K562 (cell line): Measurements from ENCODE around the gene EXOC4. TPM values are rescaled to one million over a fixed set of nuclear protein-coding genes. Genes with fewer than 3 reads are reported as not detected.

Experiments
- CREM ChIP-seq: IDR thresholded peaks from 2 replicates; pipeline ENCODE4 v1.6.1; 2014; ENCODE audit warnings: antibody characterized with exemption, low read depth
- EP300 ChIP-seq: IDR thresholded peaks from 2 replicates; pipeline ENCODE4 v1.6.1; 2012; ENCODE audit warnings: low read length, improper control_type of control experiment
- EWSR1 ChIP-seq: fragments of 450-650 bp; IDR thresholded peaks from 2 replicates; pipeline ENCODE4 v1.6.1; 2018; ENCODE audit warnings: borderline replicate concordance, mild to moderate bottlenecking, low read depth, moderate library complexity; ENCODE audit not compliant: partially characterized antibody
- HIVEP1 ChIP-seq: fragments of 250-450 bp; sonication (Bioruptor Pico); IDR thresholded peaks from 2 replicates; pipeline ENCODE4 v1.4.0; 2020; ENCODE audit warnings: mild to moderate bottlenecking
- HNRNPK ChIP-seq: fragments of 200-400 bp; formaldehyde crosslinking; IDR thresholded peaks from one replicate; pipeline ENCODE4 v1.6.1; 2018; ENCODE audit warnings: mild to moderate bottlenecking, low read depth, low read length; ENCODE audit not compliant: poor library complexity, severe bottlenecking
- MIER1 ChIP-seq: fragments of 450-650 bp; IDR thresholded peaks from 2 replicates; pipeline ENCODE4 v1.6.1; 2016; ENCODE audit warnings: antibody characterized with exemption, mild to moderate bottlenecking, low read depth
- NFIC ChIP-seq: fragments of 450-650 bp; IDR thresholded peaks from 2 replicates; pipeline ENCODE4 v1.6.1; 2017; ENCODE audit warnings: mild to moderate bottlenecking, inconsistent platforms
- POLR3A ChIP-seq: IDR thresholded peaks from 2 replicates; pipeline ENCODE4 v1.6.1; 2011; ENCODE audit warnings: borderline replicate concordance, mild to moderate bottlenecking, moderate library complexity; ENCODE audit not compliant: insufficient read length, insufficient read depth; ENCODE audit errors: extremely low read depth
- PURB ChIP-seq: sonication (generic); formaldehyde crosslinking; IDR thresholded peaks from 2 replicates; pipeline ENCODE4 v1.9.0; 2021; ENCODE audit warnings: low read depth, mild to moderate bottlenecking, missing genetic modification reagents
- RAD21 ChIP-seq, 2 experiments: fragments of 250-450 bp in 1 of 2; fragments of 450-650 bp in 1 of 2; sonication (Bioruptor Pico) in 1 of 2; formaldehyde crosslinking in 1 of 2; IDR thresholded peaks in 1 of 2; conservative IDR thresholded peaks in 1 of 2; 2 replicates each; pipeline versions ENCODE4 v1.4.0 to v1.8.0; 2020 to 2022; ENCODE audit warnings: mild to moderate bottlenecking in 2 of 2, moderate library complexity in 1 of 2
- RAD51 ChIP-seq: fragments of 450-650 bp; IDR thresholded peaks from 2 replicates; pipeline ENCODE4 v1.7.1; 2016; ENCODE audit warnings: low read depth, mild to moderate bottlenecking, borderline replicate concordance
- RUNX1 ChIP-seq: sonication (generic); IDR thresholded peaks from 2 replicates; pipeline ENCODE4 v1.6.1; 2016; ENCODE audit warnings: antibody characterized with exemption, low read depth
- SRF ChIP-seq, 2 experiments: fragments of 250-450, 450-650 bp in 1 of 2; sonication (Bioruptor Pico) in 1 of 2; sonication (generic) in 1 of 2; formaldehyde crosslinking; IDR thresholded peaks; 2 replicates each; pipeline versions ENCODE4 v1.5.0 to v1.5.1; 2020 to 2022; ENCODE audit warnings: mild to moderate bottlenecking in 1 of 2, missing genetic modification reagents in 1 of 2
- ZC3H11A ChIP-seq: IDR thresholded peaks from 2 replicates; pipeline ENCODE4 v1.6.1; 2012; ENCODE audit warnings: low read depth, low read length, improper control_type of control experiment
- ZNF133 ChIP-seq: fragments of 250-450 bp; sonication (Bioruptor Pico); IDR thresholded peaks from 2 replicates; pipeline ENCODE4 v1.4.0; 2020; ENCODE audit warnings: mild to moderate bottlenecking
- ZNF354B ChIP-seq: fragments of 250-450 bp; sonication (Bioruptor Pico); IDR thresholded peaks from 2 replicates; pipeline ENCODE4 v1.4.0; 2020
- polyA plus RNA-seq, 8 experiments: library from polyadenylated mRNA; depleted of rRNA in 4 of 8; stranded (reverse) in 5 of 8; unstranded in 3 of 8; fragments of >200 nt; fragmentation: Nextera tagmentation in 2 of 8; fragmentation: Illumina TruSeq in 1 of 8; extraction: Ambion mirVana in 2 of 8; extraction: Trizol in 1 of 8; gene quantifications; 2 replicates each; pipeline versions ENCODE4 v1.2.1 to v1.2.3, GENCODE V29; 2011 to 2014; ENCODE audit warnings: inconsistent platforms in 1 of 8, missing spikeins in 1 of 8
- total RNA-seq, 7 experiments: library from RNA; depleted of rRNA in 6 of 7; stranded (reverse); fragments of >200 nt in 6 of 7; fragmentation: Illumina TruSeq in 2 of 7; extraction: Trizol in 2 of 7; gene quantifications; 2 replicates each; pipeline versions ENCODE4 v1.2.1 to v1.2.3, GENCODE V29; 2011 to 2021; ENCODE audit warnings: low replicate concordance in 1 of 7
- TF ChIP-seq, protein P1 (sequence below): fragments of 150-350 bp; IDR thresholded peaks from 2 replicates; pipeline ENCODE4 v1.6.1; 2014; ENCODE audit warnings: low read depth, mild to moderate bottlenecking, low read length, borderline replicate concordance
- TF ChIP-seq, protein P2 (sequence below): fragments of 450-650 bp; IDR thresholded peaks from 2 replicates; pipeline ENCODE4 v1.6.1; 2016; ENCODE audit warnings: low read depth, mild to moderate bottlenecking, moderate library complexity
- TF ChIP-seq, protein P3 (sequence below): fragments of 250-450 bp; sonication (Bioruptor Pico); IDR thresholded peaks from 2 replicates; pipeline ENCODE4 v1.4.0; 2020; ENCODE audit warnings: mild to moderate bottlenecking
- TF ChIP-seq, protein P4 (sequence below), 2 experiments: fragments of 450-650 bp; IDR thresholded peaks; 2 replicates each; pipeline ENCODE4 v1.6.1; 2016
- TF ChIP-seq, protein P5 (sequence below): fragments of 250-450 bp; sonication (Bioruptor Pico); IDR thresholded peaks from 2 replicates; pipeline ENCODE4 v1.5.0; 2020; ENCODE audit warnings: mild to moderate bottlenecking

The EXOC4 gene
- total and polyA plus RNA-seq, 9 of the 15 experiments (the other 6 are each of a cell fraction or from before 2014, with no cell fraction given): 18.5 to 73.1 (median 46.6) TPM

DNA sequence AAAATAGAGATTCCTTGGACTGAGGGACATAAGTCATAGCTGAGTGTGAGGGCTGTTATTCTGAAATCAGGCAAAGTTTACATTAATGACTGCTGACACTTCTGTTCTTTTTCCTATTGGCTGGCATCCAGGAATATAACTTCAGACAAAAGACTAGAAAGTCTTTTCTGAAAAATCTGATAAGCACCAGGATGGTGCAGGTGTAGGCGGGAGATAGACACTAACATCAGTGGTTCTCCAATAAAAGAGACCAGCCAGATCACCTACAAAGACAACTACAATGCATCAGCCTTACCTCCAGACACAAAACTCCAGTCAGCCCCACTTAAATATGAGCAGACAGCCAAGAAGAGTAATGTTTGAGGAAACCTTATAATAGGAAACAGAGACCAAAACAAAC, 705.9 kb downstream of the EXOC4 start (continued):
- TF ChIP-seq, protein P1, sequence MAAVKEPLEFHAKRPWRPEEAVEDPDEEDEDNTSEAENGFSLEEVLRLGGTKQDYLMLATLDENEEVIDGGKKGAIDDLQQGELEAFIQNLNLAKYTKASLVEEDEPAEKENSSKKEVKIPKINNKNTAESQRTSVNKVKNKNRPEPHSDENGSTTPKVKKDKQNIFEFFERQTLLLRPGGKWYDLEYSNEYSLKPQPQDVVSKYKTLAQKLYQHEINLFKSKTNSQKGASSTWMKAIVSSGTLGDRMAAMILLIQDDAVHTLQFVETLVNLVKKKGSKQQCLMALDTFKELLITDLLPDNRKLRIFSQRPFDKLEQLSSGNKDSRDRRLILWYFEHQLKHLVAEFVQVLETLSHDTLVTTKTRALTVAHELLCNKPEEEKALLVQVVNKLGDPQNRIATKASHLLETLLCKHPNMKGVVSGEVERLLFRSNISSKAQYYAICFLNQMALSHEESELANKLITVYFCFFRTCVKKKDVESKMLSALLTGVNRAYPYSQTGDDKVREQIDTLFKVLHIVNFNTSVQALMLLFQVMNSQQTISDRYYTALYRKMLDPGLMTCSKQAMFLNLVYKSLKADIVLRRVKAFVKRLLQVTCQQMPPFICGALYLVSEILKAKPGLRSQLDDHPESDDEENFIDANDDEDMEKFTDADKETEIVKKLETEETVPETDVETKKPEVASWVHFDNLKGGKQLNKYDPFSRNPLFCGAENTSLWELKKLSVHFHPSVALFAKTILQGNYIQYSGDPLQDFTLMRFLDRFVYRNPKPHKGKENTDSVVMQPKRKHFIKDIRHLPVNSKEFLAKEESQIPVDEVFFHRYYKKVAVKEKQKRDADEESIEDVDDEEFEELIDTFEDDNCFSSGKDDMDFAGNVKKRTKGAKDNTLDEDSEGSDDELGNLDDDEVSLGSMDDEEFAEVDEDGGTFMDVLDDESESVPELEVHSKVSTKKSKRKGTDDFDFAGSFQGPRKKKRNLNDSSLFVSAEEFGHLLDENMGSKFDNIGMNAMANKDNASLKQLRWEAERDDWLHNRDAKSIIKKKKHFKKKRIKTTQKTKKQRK: no peak
- TF ChIP-seq CREM (no peak), EWSR1 (no peak), HNRNPK (no peak), RUNX1 (no peak), POLR3A (no peak), PURB (CRISPR knock-in tag) (no peak), NFIC (peak; percentile 70), HIVEP1 (CRISPR knock-in tag) (no peak), ZNF354B (CRISPR knock-in tag) (no peak), RAD21 (CRISPR knock-in tag; conservative IDR thresholded peaks at IDR 0.05 in 1 of 2, IDR thresholded peaks at IDR 0.05 in 1 of 2) (no peak), ZC3H11A (no peak), MIER1 (no peak), EP300 (peak; percentile 17; the same call in 1 of the 2 replicates), SRF (CRISPR knock-in tag; IDR thresholded peaks at IDR 0.05) (no peak), ZNF133 (CRISPR knock-in tag) (no peak), RAD51 (no peak)
- TF ChIP-seq, protein P2, sequence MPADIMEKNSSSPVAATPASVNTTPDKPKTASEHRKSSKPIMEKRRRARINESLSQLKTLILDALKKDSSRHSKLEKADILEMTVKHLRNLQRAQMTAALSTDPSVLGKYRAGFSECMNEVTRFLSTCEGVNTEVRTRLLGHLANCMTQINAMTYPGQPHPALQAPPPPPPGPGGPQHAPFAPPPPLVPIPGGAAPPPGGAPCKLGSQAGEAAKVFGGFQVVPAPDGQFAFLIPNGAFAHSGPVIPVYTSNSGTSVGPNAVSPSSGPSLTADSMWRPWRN: no peak
- TF ChIP-seq, protein P3, sequence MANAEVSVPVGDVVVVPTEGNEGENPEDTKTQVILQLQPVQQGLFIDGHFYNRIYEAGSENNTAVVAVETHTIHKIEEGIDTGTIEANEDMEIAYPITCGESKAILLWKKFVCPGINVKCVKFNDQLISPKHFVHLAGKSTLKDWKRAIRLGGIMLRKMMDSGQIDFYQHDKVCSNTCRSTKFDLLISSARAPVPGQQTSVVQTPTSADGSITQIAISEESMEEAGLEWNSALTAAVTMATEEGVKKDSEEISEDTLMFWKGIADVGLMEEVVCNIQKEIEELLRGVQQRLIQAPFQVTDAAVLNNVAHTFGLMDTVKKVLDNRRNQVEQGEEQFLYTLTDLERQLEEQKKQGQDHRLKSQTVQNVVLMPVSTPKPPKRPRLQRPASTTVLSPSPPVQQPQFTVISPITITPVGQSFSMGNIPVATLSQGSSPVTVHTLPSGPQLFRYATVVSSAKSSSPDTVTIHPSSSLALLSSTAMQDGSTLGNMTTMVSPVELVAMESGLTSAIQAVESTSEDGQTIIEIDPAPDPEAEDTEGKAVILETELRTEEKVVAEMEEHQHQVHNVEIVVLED: no peak
- TF ChIP-seq, protein P4, sequence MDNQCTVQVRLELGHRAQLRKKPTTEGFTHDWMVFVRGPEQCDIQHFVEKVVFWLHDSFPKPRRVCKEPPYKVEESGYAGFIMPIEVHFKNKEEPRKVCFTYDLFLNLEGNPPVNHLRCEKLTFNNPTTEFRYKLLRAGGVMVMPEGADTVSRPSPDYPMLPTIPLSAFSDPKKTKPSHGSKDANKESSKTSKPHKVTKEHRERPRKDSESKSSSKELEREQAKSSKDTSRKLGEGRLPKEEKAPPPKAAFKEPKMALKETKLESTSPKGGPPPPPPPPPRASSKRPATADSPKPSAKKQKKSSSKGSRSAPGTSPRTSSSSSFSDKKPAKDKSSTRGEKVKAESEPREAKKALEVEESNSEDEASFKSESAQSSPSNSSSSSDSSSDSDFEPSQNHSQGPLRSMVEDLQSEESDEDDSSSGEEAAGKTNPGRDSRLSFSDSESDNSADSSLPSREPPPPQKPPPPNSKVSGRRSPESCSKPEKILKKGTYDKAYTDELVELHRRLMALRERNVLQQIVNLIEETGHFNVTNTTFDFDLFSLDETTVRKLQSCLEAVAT (IDR thresholded peaks at IDR 0.05): no peak
- TF ChIP-seq, protein P5, sequence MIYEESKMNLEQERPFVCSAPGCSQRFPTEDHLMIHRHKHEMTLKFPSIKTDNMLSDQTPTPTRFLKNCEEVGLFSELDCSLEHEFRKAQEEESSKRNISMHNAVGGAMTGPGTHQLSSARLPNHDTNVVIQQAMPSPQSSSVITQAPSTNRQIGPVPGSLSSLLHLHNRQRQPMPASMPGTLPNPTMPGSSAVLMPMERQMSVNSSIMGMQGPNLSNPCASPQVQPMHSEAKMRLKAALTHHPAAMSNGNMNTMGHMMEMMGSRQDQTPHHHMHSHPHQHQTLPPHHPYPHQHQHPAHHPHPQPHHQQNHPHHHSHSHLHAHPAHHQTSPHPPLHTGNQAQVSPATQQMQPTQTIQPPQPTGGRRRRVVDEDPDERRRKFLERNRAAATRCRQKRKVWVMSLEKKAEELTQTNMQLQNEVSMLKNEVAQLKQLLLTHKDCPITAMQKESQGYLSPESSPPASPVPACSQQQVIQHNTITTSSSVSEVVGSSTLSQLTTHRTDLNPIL (CRISPR knock-in tag): no peak
